GM06990 (cell line): ENCODE results near the gene TOP2B.

Experiments used
- DNase-seq: peaks from one replicate; pipeline ENCODE4 v3.0.0-alpha.2; 2011; ENCODE audit not compliant: insufficient read length; ENCODE audit errors: extremely low read depth
- H3K27me3 ChIP-seq: replicated peaks from 2 replicates; pipeline ENCODE4 v1.6.0; 2011; ENCODE audit warnings: low read length; ENCODE audit not compliant: control insufficient read depth, insufficient read depth
- H3K36me3 ChIP-seq: 2 replicates; pipeline ENCODE4 v1.5.1; 2011; ENCODE audit warnings: low read length; ENCODE audit not compliant: control insufficient read depth, insufficient read depth
- H3K4me3 ChIP-seq: replicated peaks from 2 replicates; pipeline ENCODE4 v1.5.1; 2011; ENCODE audit warnings: low read depth, mild to moderate bottlenecking, control low read depth, low read length
- CTCF ChIP-seq: IDR thresholded peaks from 2 replicates; pipeline ENCODE4 v1.5.1; 2011; ENCODE audit warnings: low read length, control low read depth, mild to moderate bottlenecking, inconsistent platforms; ENCODE audit not compliant: insufficient read depth, poor library complexity, severe bottlenecking

Gene TOP2B

GRCh38 chr3:25664812-25665314 lies at the start of gene TOP2B:
TSS of gene TOP2B (minus strand) at chr3:25664907. CDS start at chr3:25664297, 610 bp downstream.
- no peak for TF ChIP-seq CTCF
- no peaks in the 10 kb centered on the region for H3K36me3 ChIP-seq
- H3K27me3 ChIP-seq, result no peaks in the 10 kb centered on the region
- peak; percentile 98 for DNase-seq
- peak within 1 kb of the TSS; percentile 73 for H3K4me3 ChIP-seq

- no peak for TF ChIP-seq CTCF
- no peaks in the 10 kb centered on the region for H3K27me3 ChIP-seq
- no peak overlapping the region for H3K4me3 ChIP-seq
- H3K36me3 ChIP-seq, result no peaks in the 10 kb centered on the region
- no peak for DNase-seq
Observed at GRCh38 chr3:25713341-25713985, 48.8 kb upstream of the TOP2B start.

GRCh38 chr3:25711090-25711489 lies 46.4 kb upstream of the TOP2B start:
- no peaks in the 10 kb centered on the region for H3K36me3 ChIP-seq
- no peak for DNase-seq
- no peaks in the 10 kb centered on the region for H3K27me3 ChIP-seq
- TF ChIP-seq CTCF, result no peak
- H3K4me3 ChIP-seq, result no peak overlapping the region

- Histone ChIP-seq H3K36me3 (no peaks in the 10 kb centered on the region), H3K4me3 (no peak overlapping the region), H3K27me3 (no peaks in the 10 kb centered on the region)
- no peak for DNase-seq
- no peak for TF ChIP-seq CTCF
Observed at GRCh38 chr3:25708036-25708435, 43.3 kb upstream of the TOP2B start.

GRCh38 chr3:25707268-25707926 lies 42.7 kb upstream of the TOP2B start:
- no peaks in the 10 kb centered on the region for H3K36me3 ChIP-seq
- H3K4me3 ChIP-seq, result no peak overlapping the region
- no peak for DNase-seq
- no peaks in the 10 kb centered on the region for H3K27me3 ChIP-seq
- TF ChIP-seq CTCF, result no peak
